Sigmoid colon (tissue), 4 donors: ENCODE measurements around the gene SHISA6.

ENCODE experiments used
- POLR2AphosphoS5 ChIP-seq, 4 donors: sonication (generic); formaldehyde crosslinking; IDR thresholded peaks; one replicate each; pipeline ENCODE4 v1.6.1; 2017; ENCODE audit warnings: antibody characterized with exemption in 4 of 4
- TF ChIP-seq, protein P1 (sequence below), 4 experiments: fragments of 450-650 bp in 3 of 4; fragments of 200-600 bp in 1 of 4; IDR thresholded peaks; one replicate each; pipeline ENCODE4 v1.5.1; 2016 to 2019; ENCODE audit warnings: antibody characterized with exemption in 4 of 4, mild to moderate bottlenecking in 3 of 4, moderate library complexity in 2 of 4

DNA sequence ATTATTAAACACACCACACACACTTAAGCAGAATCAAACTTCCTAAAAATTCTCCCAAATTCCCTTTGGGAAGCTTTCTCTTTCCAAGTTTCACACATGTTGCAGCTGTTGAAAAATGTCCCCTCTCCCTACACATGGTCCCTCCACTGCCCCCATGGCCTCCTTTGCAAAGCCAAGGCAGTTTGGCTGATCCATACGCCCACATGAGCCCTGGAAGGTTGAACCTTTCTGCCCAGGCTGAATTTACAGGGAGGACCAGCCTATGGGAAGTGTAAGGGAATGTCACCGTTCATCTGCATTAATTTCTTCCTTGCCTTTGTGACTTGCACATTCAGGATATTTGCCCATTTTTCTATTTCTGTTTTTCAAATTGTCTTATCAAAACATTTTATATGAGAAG is 31.1 kb upstream of the SHISA6 start:
- TF ChIP-seq, protein P1, sequence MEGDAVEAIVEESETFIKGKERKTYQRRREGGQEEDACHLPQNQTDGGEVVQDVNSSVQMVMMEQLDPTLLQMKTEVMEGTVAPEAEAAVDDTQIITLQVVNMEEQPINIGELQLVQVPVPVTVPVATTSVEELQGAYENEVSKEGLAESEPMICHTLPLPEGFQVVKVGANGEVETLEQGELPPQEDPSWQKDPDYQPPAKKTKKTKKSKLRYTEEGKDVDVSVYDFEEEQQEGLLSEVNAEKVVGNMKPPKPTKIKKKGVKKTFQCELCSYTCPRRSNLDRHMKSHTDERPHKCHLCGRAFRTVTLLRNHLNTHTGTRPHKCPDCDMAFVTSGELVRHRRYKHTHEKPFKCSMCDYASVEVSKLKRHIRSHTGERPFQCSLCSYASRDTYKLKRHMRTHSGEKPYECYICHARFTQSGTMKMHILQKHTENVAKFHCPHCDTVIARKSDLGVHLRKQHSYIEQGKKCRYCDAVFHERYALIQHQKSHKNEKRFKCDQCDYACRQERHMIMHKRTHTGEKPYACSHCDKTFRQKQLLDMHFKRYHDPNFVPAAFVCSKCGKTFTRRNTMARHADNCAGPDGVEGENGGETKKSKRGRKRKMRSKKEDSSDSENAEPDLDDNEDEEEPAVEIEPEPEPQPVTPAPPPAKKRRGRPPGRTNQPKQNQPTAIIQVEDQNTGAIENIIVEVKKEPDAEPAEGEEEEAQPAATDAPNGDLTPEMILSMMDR (IDR thresholded peaks at IDR 0.05), result no peak
- no peak for TF ChIP-seq POLR2AphosphoS5 (IDR thresholded peaks at IDR 0.05)
